Kidney (tissue), 14 donors: Measurements from ENCODE around the gene ERFE. TPM values are rescaled to one million over a fixed set of nuclear protein-coding genes. Genes with fewer than 3 reads are reported as not detected.
"Not testable (repeated sequence)": the region's sequence is repeated elsewhere in the genome, so short reads cannot be mapped to it uniquely, and the experiment has no call there.

Source experiments
- DNase-seq, 5 donors: peaks; one replicate each; pipeline ENCODE4 v3.0.0-alpha.2; 2013 to 2020
- FAIRE-seq: peaks from 2 replicates; lab custom pipeline; 2012; peaks lifted over from hg19 to GRCh38; lab: Jason Lieb, UNC
- H3K27ac ChIP-seq, 2 donors: one replicate each; pipeline ENCODE4 v1.7.0; 2013; ENCODE audit warnings: low read depth in 2 of 2, low read length in 2 of 2, inconsistent platforms in 1 of 2
- H3K27me3 ChIP-seq: one replicate; pipeline ENCODE4 v1.7.1; 2013; ENCODE audit warnings: low read length, inconsistent platforms; ENCODE audit not compliant: control insufficient read depth, insufficient read depth
- H3K36me3 ChIP-seq, 3 donors: one replicate each; pipeline versions ENCODE4 v1.7.0 to v1.7.1; 2013; ENCODE audit warnings: low read length in 3 of 3, control low read depth in 1 of 3, inconsistent platforms in 1 of 3; ENCODE audit not compliant: insufficient read depth in 3 of 3, control insufficient read depth in 2 of 3
- H3K4me1 ChIP-seq, 3 donors: one replicate each; pipeline versions ENCODE4 v1.7.0 to v1.7.1; 2013; ENCODE audit warnings: low read length in 3 of 3, inconsistent platforms in 1 of 3, low read depth in 1 of 3; ENCODE audit not compliant: control insufficient read depth in 2 of 3, insufficient read depth in 2 of 3
- H3K4me3 ChIP-seq, 3 donors: one replicate each; pipeline versions ENCODE4 v1.7.0 to v1.8.1; 2013; ENCODE audit warnings: low read length in 3 of 3, control low read depth in 1 of 3, inconsistent platforms in 1 of 3
- H3K9ac ChIP-seq, 3 donors: one replicate each; pipeline versions ENCODE4 v1.7.0 to v1.7.1; 2013; ENCODE audit warnings: low read length in 3 of 3, control low read depth in 1 of 3, inconsistent platforms in 1 of 3
- H3K9me3 ChIP-seq, 3 donors: one replicate each; pipeline versions ENCODE4 v1.7.0 to v1.7.1; 2013; ENCODE audit warnings: low read length in 3 of 3, control low read depth in 1 of 3, inconsistent platforms in 1 of 3; ENCODE audit not compliant: control insufficient read depth in 2 of 3, insufficient read depth in 1 of 3
- CTCF ChIP-seq: IDR thresholded peaks from 3 replicates; pipeline ENCODE4 v1.5.1; 2012; ENCODE audit warnings: mild to moderate bottlenecking, moderate library complexity, borderline replicate concordance; ENCODE audit not compliant: insufficient read depth; ENCODE audit errors: extremely low read depth
- intact Hi-C: fragments of 100-400 bp; cut with DNase I; formaldehyde crosslinking; loops from one replicate; pipeline ENCODE4 v1.11.1; 2022
- polyA plus RNA-seq: library from polyadenylated mRNA; stranded (reverse); fragments of 350-450 nt; fragmentation: Illumina TruSeq; extraction: RNeasy Lipid Tissue Mini Kit (QIAGEN cat#74804); gene quantifications from one replicate; pipeline ENCODE4 v1.2.3, GENCODE V29; 2014; ENCODE audit warnings: low read depth, low replicate concordance; ENCODE audit not compliant: insufficient read depth
- total RNA-seq: library from RNA; stranded (reverse); fragmentation: NEBNext Ultra II Directional; extraction: Animal tissue kit (Norgen Biotek cat#: 25700); gene quantifications from one replicate; pipeline ENCODE4 v1.2.1, GENCODE V29; 2021
- donor health status: control.
- donor health status: control.
- donor health status: control.
- donor health status: control.
- donor health status: control.
- donor health status: DM: yes; HTN: yes; CAD: no.
- donor health status: Normal renal cell carcinoma (clear cell type).

Gene ERFE
- total and polyA plus RNA-seq, 2 donors from 2014 or later: 1.6 to 61.4 TPM

DNA sequence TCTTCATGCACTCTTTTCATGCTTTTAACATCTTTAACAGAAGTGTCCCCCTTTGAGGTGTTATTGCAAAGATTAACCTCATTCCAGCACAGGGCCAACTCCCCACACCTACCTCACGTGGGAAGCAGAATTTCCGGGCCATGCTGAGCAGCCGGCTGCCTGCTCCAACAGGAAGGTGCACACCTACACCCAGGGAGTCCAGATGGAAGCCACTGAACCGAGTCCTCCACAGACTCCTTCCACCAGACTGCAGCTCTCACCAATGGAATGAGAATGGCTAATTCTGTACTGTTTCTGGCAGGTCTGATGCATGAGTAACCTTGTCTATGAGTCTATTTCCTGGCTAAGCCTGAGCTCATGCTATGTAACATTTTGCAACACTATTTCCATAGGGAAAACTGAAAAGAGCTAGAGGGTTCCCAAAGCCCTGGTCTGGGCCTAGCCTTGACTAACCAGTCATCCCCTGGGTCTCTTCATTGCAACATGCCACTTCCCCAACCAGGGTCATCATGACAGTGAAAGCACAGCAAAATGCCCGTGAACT, 11.0 kb downstream of the ERFE start:
- no peak for FAIRE-seq
- Histone ChIP-seq H3K36me3 (peaks cover 4 to 47% (median 22%) of the 10 kb centered on the region in 3 donors), H3K9me3 (no peaks in the 10 kb centered on the region), H3K27me3 (no peaks in the 10 kb centered on the region), H3K4me1 (peaks cover 5 to 11% (median 8%) of the 10 kb centered on the region in 3 donors), H3K27ac (peak overlapping the region in 1 of 2 donors; percentile 52), H3K4me3 (no peak overlapping the region), H3K9ac (no peak overlapping the region)
- intact Hi-C loops: no loop called here
- peak; percentile 66 to 90 (median 84) for DNase-seq
- no peak for TF ChIP-seq CTCF

DNA sequence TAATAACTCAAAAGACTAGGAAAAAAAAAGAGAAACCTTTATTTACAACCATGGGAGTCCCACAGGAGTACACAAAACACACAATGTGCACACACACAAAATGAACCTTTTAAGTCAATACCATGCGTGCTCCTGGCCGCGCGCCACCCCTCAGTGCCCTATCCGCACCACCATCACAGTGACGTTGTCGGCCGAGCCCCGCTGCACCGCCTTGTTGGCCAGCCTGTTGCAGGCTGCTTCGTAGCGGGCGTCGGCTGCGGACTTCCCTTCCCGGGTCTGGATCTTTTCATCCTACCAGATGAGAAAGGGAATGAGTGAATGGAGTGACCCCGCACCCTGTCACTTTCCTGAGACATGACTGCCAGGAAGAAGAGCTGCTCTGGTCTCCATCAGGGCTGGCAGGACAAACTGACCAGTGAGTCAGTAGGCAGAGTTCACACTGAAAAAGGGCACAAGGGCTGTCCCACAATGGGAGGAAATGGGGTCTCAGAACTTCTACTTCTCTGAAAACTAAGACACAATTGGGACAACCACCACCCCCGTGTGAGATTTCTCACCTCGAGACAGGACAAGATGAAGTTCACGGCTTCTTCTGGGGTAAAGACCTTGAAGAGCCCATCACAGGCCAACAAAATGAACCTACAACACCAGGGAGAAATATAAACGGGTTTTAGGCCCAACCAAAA, 11.8 kb downstream of the ERFE start:
- Histone ChIP-seq H3K4me3 (no peak overlapping the region), H3K9me3 (no peaks in the 10 kb centered on the region), H3K27me3 (no peaks in the 10 kb centered on the region), H3K4me1 (peaks cover 5 to 11% (median 8%) of the 10 kb centered on the region in 3 donors), H3K9ac (no peak overlapping the region), H3K36me3 (peaks cover 7 to 49% (median 25%) of the 10 kb centered on the region in 3 donors), H3K27ac (peak overlapping the region in 1 of 2 donors; percentile 60)
- DNase-seq: peak in 1 of 5 donors; percentile 9
- no peak for TF ChIP-seq CTCF
- intact Hi-C loops: no loop called here
- FAIRE-seq: no peak

GRCh38 chr2:238171072-238171431, 12.3 kb downstream of the ERFE start:
- H3K27ac ChIP-seq, H3K9ac ChIP-seq, FAIRE-seq, H3K4me3 ChIP-seq, intact Hi-C loops, H3K9me3 ChIP-seq, H3K27me3 ChIP-seq, DNase-seq: not testable (repeated sequence)
- Histone ChIP-seq H3K36me3 (peaks cover 7 to 49% (median 25%) of the 10 kb centered on the region in 3 donors), H3K4me1 (peaks cover 5 to 11% (median 8%) of the 10 kb centered on the region in 3 donors)

DNA sequence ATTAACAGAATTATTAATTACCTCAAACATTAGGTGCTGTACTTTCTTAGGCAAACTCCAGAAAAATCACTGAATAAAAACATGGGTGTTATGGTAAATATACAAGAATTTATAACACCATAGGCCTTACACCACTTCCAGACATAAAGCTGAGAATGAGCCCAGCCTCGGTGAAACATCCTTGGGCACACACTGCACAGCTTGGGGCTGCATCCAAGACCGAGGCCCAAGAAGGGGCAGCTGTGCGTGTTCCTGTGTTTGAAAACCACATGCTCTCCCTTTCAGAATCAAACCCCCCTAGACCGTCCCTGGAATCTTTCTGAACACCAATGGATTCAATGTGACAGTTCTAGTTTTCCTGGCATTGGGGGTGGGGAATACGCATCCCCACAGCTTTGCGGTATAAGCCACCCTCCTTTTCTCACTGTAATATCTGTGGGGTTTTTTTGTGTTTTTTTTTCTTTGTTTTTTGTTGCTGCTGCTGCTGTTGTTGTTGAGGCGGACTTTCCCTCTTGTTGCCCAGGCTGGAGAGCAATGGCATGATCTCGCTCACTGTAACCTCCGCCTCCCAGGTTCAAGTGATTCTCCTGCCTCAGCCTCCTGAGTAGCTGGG, 12.9 kb downstream of the ERFE start:
- Histone ChIP-seq H3K27ac (no peak overlapping the region), H3K36me3 (peaks cover 7 to 49% (median 25%) of the 10 kb centered on the region in 3 donors), H3K4me3 (no peak overlapping the region), H3K4me1 (peaks cover 5 to 11% (median 5%) of the 10 kb centered on the region in 3 donors), H3K9me3 (no peaks in the 10 kb centered on the region), H3K9ac (no peak overlapping the region), H3K27me3 (no peaks in the 10 kb centered on the region)
- DNase-seq (no peak), FAIRE-seq (no peak)
- no peak for TF ChIP-seq CTCF
- intact Hi-C loops: no loop called here
